ENCODE data around the gene CTIF. TPM values are rescaled to one million over a fixed set of nuclear protein-coding genes. Genes with fewer than 3 reads are reported as not detected.

Gene CTIF
- polyA plus RNA-seq, 4 donors = 8.1 to 22.6 (median 11.3) TPM

DNA sequence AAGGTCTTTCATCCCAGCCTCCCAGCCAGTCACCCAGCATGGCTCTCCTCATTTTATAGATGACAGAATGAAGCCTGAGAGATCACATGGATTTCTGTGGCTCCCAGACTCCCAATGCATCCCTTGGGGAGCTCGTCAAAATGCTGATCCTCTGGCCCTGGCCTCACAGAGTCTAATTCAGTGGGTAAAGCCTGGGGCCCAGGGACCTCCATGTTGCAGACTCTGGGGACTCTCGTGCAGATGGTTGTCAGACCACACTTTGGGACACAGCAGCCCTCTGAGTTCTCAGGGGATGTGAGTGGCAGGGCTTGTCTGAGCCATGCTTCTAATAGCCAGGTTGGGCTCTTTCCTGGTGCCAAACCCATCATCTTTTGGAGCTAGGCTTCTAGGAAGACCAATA lies 97.0 kb downstream of the CTIF start:
- FAIRE-seq (no peak), DNase-seq (no peak)
- WGBS, 3 donors = 78 to 89% (median 83%) methylated on average over 2 of the region's 2 CpGs
- no peak overlapping the region for H3K4me3 ChIP-seq (ENCODE audit: low read depth in 1 of 3, low read length in 3 of 3)
- no peaks in the 10 kb centered on the region for H3K9me3 ChIP-seq (ENCODE audit: control insufficient read depth in 2 of 2, insufficient read depth in 1 of 2, low read depth in 1 of 2, low read length in 1 of 2)
- peaks cover 0 to 39% (median 0%) of the 10 kb centered on the region in 3 donors for H3K36me3 ChIP-seq (ENCODE audit: control insufficient read depth in 3 of 3, insufficient read depth in 2 of 3, low read depth in 1 of 3, low read length in 3 of 3)
- H3K27ac ChIP-seq (ENCODE audit: low read depth in 1 of 3, low read length in 2 of 3) = no peak overlapping the region
- no peaks in the 10 kb centered on the region for H3K4me1 ChIP-seq (ENCODE audit: control insufficient read depth in 3 of 3, insufficient read depth in 2 of 3, low read depth in 1 of 3, low read length in 2 of 3)
- H3K27me3 ChIP-seq (ENCODE audit: control insufficient read depth in 3 of 3, insufficient read depth in 3 of 3, low read length in 3 of 3) = no peaks in the 10 kb centered on the region

DNA sequence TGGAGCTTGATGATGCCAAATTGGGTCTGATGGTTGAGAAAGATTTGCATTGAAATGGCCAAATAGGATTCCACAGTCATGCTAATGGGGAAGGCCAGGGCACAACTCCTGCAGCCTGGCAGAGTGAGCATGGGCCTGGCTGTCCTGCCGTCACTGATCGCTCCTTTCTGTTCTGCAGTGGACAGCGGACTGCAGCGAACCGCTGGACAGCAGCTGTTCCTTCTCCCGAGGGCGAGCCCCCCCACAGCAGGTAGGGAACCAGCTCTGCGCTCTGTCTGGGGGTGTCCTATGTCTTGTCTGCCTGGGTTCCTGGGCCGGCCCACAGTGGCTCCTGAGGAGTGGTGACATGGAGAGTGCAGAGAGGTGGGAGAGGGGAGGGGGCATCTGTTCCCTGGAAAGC lies 97.6 kb downstream of the CTIF start:
- no peak for FAIRE-seq
- Histone ChIP-seq H3K36me3 (ENCODE audit: control insufficient read depth in 3 of 3, insufficient read depth in 2 of 3, low read depth in 1 of 3, low read length in 3 of 3) (peaks cover 0 to 39% (median 0%) of the 10 kb centered on the region in 3 donors), H3K9me3 (ENCODE audit: control insufficient read depth in 2 of 2, insufficient read depth in 1 of 2, low read depth in 1 of 2, low read length in 1 of 2) (no peaks in the 10 kb centered on the region), H3K27me3 (ENCODE audit: control insufficient read depth in 3 of 3, insufficient read depth in 3 of 3, low read length in 3 of 3) (no peaks in the 10 kb centered on the region), H3K4me1 (ENCODE audit: control insufficient read depth in 3 of 3, insufficient read depth in 2 of 3, low read depth in 1 of 3, low read length in 2 of 3) (no peaks in the 10 kb centered on the region), H3K4me3 (ENCODE audit: low read depth in 1 of 3, low read length in 3 of 3) (no peak overlapping the region), H3K27ac (ENCODE audit: low read depth in 1 of 3, low read length in 2 of 3) (no peak overlapping the region)
- DNase-seq = no peak
- 93 to 98% (median 95%) methylated on average over 9 of the region's 9 CpGs for WGBS, 3 donors

DNA sequence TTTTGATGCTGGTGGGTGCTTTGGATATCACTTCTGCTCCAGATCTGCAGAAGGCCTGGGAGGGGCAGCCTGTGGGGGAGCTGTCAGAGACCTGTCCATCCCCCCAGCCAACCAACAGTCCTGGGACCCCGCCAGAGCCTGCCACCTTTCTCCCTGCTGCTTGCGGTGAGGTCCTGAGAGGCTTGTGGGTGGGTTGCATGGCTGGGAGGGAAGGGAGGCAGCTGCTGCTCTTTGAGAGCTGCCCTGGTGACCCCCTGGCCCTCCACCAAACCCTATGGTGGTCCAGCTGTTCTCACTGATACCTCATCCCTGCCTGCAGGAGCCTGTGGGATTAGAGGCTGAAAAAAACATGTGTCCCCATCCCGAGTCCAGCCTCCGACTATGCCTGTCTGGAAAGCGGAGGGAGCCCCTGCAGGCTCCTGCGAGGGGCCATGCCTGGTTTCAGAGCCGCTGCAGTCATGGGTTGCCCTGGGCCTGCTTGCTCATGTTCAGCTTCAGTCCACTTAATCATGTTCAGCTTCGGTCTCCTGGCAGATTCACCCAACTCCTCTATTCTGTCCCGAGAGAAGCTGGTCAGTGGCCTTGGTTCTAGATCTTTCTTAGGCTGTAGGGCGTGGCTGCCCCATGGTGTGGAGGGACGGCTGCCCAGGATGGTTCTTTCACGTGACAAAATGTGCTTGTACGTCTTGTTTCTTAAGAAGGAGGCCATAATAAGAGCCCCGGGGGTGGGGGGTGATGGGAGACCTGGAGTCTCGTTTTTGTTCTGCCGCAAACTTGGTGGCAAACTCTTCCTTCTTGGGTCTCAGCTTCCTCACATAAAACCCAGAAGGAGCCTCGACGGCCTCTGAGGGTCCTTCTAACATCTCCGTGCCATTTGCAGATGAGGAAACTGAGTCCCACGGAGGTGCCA lies 98.5 kb downstream of the CTIF start:
- FAIRE-seq = no peak
- WGBS, 3 donors = 86 to 93% (median 90%) methylated on average over 20 of the region's 20 CpGs
- DNase-seq = no peak
- Histone ChIP-seq H3K27me3 (ENCODE audit: control insufficient read depth in 3 of 3, insufficient read depth in 3 of 3, low read length in 3 of 3) (no peaks in the 10 kb centered on the region), H3K36me3 (ENCODE audit: control insufficient read depth in 3 of 3, insufficient read depth in 2 of 3, low read depth in 1 of 3, low read length in 3 of 3) (peaks cover 0 to 36% (median 0%) of the 10 kb centered on the region in 3 donors), H3K4me3 (ENCODE audit: low read depth in 1 of 3, low read length in 3 of 3) (no peak overlapping the region), H3K9me3 (ENCODE audit: control insufficient read depth in 2 of 2, insufficient read depth in 1 of 2, low read depth in 1 of 2, low read length in 1 of 2) (no peaks in the 10 kb centered on the region), H3K27ac (ENCODE audit: low read depth in 1 of 3, low read length in 2 of 3) (no peak overlapping the region), H3K4me1 (ENCODE audit: control insufficient read depth in 3 of 3, insufficient read depth in 2 of 3, low read depth in 1 of 3, low read length in 2 of 3) (no peaks in the 10 kb centered on the region)

DNA sequence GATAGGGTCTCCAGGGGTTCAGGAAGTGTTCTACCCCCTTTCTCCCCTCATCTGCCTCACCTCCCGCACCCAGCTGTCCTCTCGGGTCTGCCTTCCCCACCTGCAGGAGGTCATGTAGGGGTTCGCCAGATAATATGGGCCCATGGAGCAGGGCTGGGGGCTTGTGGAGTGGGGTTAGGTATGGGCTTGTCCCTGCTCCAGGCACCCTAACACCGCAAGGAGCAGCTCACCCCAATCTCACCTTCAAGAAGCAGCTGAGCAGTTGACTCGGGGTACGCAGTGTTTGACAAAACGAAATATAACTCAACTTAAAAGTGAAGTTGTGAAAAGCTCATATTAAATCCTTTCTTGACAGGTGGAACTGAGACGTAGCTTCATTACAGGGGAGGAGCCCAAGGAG lies 99.6 kb downstream of the CTIF start:
- Histone ChIP-seq H3K27me3 (ENCODE audit: control insufficient read depth in 3 of 3, insufficient read depth in 3 of 3, low read length in 3 of 3) (no peaks in the 10 kb centered on the region), H3K36me3 (ENCODE audit: control insufficient read depth in 3 of 3, insufficient read depth in 2 of 3, low read depth in 1 of 3, low read length in 3 of 3) (peaks cover 0 to 30% (median 0%) of the 10 kb centered on the region in 3 donors), H3K4me3 (ENCODE audit: low read depth in 1 of 3, low read length in 3 of 3) (no peak overlapping the region), H3K27ac (ENCODE audit: low read depth in 1 of 3, low read length in 2 of 3) (no peak overlapping the region), H3K9me3 (ENCODE audit: control insufficient read depth in 2 of 2, insufficient read depth in 1 of 2, low read depth in 1 of 2, low read length in 1 of 2) (no peaks in the 10 kb centered on the region), H3K4me1 (ENCODE audit: control insufficient read depth in 3 of 3, insufficient read depth in 2 of 3, low read depth in 1 of 3, low read length in 2 of 3) (no peaks in the 10 kb centered on the region)
- 88 to 90% (median 89%) methylated on average over 8 of the region's 8 CpGs for WGBS, 3 donors
- FAIRE-seq (no peak), DNase-seq (no peak)

DNA sequence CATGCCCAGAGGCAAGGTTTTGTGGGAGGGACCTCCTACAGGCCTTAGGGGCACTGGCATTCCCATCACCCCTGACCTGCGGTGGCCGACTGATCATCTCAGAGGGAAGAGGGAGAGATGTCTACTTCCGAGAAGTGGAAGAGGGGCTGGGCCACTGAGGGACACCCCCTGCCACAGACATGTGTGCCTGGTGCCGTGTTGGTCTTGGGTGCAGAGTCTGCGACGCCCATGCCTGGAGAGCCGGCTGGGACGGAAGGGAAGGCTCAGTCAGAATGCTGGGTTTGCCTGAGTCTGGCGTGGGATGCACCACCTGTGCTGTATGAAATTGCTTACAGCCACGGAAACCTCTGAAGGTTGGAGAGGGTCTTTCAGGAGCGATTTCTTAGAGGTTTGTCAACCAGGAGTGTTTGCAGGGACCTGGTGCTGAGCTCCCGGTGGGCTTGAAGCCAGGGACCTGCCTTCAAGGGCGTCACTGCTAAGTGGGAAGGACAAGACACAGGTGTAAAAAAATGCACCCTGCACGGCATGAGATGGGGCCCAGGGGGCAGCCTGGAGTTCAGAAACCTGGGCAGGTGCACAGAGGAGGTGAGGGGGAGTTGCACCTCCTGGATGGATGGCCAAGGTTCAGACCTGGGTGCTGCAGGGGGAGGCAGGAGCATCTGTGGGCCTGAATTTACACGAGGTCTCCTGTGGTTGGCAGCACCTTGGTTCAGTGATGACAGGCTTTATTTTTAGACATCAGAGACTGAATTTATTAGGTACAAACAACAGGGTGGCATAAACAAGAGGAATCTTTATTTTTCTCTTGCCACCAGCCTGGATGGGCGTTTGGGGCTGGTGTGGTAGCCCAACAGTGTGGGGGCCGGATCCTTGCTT lies 100.3 kb downstream of the CTIF start:
- DNase-seq (peak in 1 of 2 donors; percentile 23), FAIRE-seq (no peak)
- no peaks in the 10 kb centered on the region for H3K27me3 ChIP-seq (ENCODE audit: control insufficient read depth in 3 of 3, insufficient read depth in 3 of 3, low read length in 3 of 3)
- peaks cover 0 to 30% (median 0%) of the 10 kb centered on the region in 3 donors for H3K36me3 ChIP-seq (ENCODE audit: control insufficient read depth in 3 of 3, insufficient read depth in 2 of 3, low read depth in 1 of 3, low read length in 3 of 3)
- no peak overlapping the region for H3K27ac ChIP-seq (ENCODE audit: low read depth in 1 of 3, low read length in 2 of 3)
- H3K4me3 ChIP-seq (ENCODE audit: low read depth in 1 of 3, low read length in 3 of 3) = no peak overlapping the region
- no peaks in the 10 kb centered on the region for H3K9me3 ChIP-seq (ENCODE audit: control insufficient read depth in 2 of 2, insufficient read depth in 1 of 2, low read depth in 1 of 2, low read length in 1 of 2)
- no peaks in the 10 kb centered on the region for H3K4me1 ChIP-seq (ENCODE audit: control insufficient read depth in 3 of 3, insufficient read depth in 2 of 3, low read depth in 1 of 3, low read length in 2 of 3)
- WGBS, 3 donors = 81 to 84% (median 83%) methylated on average over 17 of the region's 17 CpGs

DNA sequence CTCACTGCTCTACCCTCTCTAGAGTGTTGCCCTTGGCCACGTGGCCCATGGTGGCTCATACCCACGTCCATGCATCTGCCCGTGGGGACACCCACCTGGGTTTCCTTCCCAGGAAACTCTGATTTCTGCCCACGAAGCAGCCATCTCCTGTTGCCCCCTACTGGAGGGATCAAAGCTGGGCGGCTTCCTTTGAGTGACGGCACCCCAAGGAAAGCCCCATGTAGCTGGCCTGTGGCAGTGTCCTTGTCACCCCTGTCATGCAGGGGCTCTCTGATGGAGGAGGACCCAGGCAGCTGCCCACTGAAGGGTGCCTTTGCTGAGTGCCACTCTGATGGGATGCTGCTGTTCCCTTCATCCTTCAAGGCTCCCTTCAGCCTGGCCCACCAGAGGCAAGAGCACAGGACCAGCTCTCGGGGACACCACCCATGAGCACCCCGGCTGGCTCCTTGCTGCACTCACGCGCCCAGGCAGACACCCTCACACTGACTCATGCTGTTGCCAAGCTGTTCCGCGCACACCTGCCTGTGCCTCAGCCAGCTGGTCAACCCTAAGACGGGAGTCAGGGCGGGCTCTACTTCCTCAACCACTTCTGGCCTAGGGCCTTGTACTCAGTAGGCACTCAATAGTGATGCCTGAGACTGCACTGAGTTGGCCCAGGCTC lies 101.1 kb downstream of the CTIF start:
- WGBS, 3 donors = 84 to 90% (median 88%) methylated on average over 14 of the region's 14 CpGs
- Histone ChIP-seq H3K27me3 (ENCODE audit: control insufficient read depth in 3 of 3, insufficient read depth in 3 of 3, low read length in 3 of 3) (no peaks in the 10 kb centered on the region), H3K4me1 (ENCODE audit: control insufficient read depth in 3 of 3, insufficient read depth in 2 of 3, low read depth in 1 of 3, low read length in 2 of 3) (no peaks in the 10 kb centered on the region), H3K27ac (ENCODE audit: low read depth in 1 of 3, low read length in 2 of 3) (no peak overlapping the region), H3K9me3 (ENCODE audit: control insufficient read depth in 2 of 2, insufficient read depth in 1 of 2, low read depth in 1 of 2, low read length in 1 of 2) (no peaks in the 10 kb centered on the region), H3K4me3 (ENCODE audit: low read depth in 1 of 3, low read length in 3 of 3) (no peak overlapping the region), H3K36me3 (ENCODE audit: control insufficient read depth in 3 of 3, insufficient read depth in 2 of 3, low read depth in 1 of 3, low read length in 3 of 3) (peaks cover 0 to 30% (median 0%) of the 10 kb centered on the region in 3 donors)
- DNase-seq (no peak), FAIRE-seq (no peak)

DNA sequence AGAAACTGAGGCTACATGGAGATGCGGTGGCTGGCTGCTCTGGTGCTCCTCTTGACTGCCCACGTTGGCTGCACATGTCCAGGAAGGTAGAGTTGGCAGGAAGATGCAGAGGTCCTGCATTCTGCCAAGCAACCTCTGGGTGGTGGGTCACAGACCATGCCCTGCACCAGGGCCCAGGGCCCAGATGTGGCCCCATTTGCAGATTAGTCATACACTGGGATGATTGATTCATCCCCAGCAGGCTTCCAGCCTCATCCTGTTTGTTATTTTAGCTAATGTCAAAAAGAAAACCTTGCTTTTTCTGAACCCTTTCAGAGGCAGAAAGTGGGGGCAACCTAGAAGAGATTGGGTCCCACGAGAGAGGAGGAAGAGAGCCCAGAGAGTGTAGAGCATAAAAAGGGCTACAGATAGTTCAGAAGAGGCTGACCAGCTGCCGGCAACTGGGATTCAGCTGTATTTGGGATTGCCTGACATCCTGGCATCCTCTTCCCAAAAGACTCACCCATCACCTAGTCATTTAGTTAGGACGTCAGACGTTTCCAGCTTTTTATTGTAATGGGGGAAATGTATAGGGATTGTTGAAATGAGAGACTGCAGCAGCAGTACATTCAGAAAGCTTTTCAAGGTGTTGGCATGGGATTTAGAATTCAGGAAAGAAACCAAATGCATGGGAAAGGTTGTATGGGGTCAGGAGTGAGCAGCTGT lies 101.9 kb downstream of the CTIF start:
- Histone ChIP-seq H3K4me1 (ENCODE audit: control insufficient read depth in 3 of 3, insufficient read depth in 2 of 3, low read depth in 1 of 3, low read length in 2 of 3) (no peaks in the 10 kb centered on the region), H3K36me3 (ENCODE audit: control insufficient read depth in 3 of 3, insufficient read depth in 2 of 3, low read depth in 1 of 3, low read length in 3 of 3) (peaks cover 0 to 33% (median 0%) of the 10 kb centered on the region in 3 donors), H3K27ac (ENCODE audit: low read depth in 1 of 3, low read length in 2 of 3) (no peak overlapping the region), H3K4me3 (ENCODE audit: low read depth in 1 of 3, low read length in 3 of 3) (no peak overlapping the region), H3K27me3 (ENCODE audit: control insufficient read depth in 3 of 3, insufficient read depth in 3 of 3, low read length in 3 of 3) (no peaks in the 10 kb centered on the region), H3K9me3 (ENCODE audit: control insufficient read depth in 2 of 2, insufficient read depth in 1 of 2, low read depth in 1 of 2, low read length in 1 of 2) (no peaks in the 10 kb centered on the region)
- DNase-seq (no peak), FAIRE-seq (no peak)
- 74 to 89% (median 86%) methylated on average over 6 of the region's 6 CpGs for WGBS, 3 donors

All from small intestine (tissue), 7 donors.